PFSK-1 (cell line): ENCODE data around the gene LRPAP1.

ENCODE experiments used
- POLR2AphosphoS5 ChIP-seq: IDR thresholded peaks from 2 replicates; pipeline ENCODE4 v1.6.1; 2012; ENCODE audit warnings: low read depth, mild to moderate bottlenecking, control low read depth, low read length, moderate library complexity
- SIN3A ChIP-seq: IDR thresholded peaks from 2 replicates; pipeline ENCODE4 v1.6.1; 2012; ENCODE audit warnings: mild to moderate bottlenecking, low read length, moderate library complexity, borderline replicate concordance; ENCODE audit not compliant: insufficient read depth
- TF ChIP-seq, protein P1 (sequence below), 2 experiments: IDR thresholded peaks; 2 replicates each; pipeline versions ENCODE4 v1.6.1 to v1.8.0; 2011 to 2012; ENCODE audit warnings: low read depth in 2 of 2, low read length in 2 of 2, control low read depth in 1 of 2, inconsistent platforms in 1 of 2, mild to moderate bottlenecking in 1 of 2, moderate library complexity in 1 of 2; ENCODE audit not compliant: insufficient read depth in 1 of 2

DNA sequence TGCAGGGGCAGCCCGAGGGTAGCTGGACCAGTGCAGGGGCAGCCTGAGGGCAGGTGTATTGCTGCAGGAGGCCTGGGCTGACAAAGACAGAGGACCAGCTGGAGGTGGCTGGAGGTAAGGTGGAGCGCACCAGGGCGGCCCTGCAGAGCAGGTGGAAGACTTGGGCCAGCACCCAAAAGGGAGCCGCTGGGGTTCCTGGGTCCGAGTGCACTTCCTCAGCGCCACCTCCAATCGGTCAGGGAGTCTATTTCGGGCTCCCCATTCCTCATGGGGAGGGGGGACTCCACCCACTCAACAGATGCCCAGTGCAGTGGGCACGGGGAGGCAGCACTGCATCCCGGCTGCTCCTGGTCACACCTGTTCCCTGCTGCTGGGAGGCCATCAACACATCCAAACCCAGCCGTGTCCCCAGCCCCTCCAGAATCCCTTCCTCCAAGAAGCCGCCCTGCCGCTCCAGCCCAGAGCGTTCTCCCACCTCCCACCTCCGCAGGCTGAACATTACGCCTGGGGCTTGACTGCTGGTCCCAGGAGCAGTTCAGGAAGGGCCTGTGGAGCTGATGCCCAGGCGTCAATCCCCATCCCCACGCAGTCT lies 1.5 kb downstream of the LRPAP1 start:
- TF ChIP-seq SIN3A (no peak), POLR2AphosphoS5 (no peak)
- TF ChIP-seq, protein P1, sequence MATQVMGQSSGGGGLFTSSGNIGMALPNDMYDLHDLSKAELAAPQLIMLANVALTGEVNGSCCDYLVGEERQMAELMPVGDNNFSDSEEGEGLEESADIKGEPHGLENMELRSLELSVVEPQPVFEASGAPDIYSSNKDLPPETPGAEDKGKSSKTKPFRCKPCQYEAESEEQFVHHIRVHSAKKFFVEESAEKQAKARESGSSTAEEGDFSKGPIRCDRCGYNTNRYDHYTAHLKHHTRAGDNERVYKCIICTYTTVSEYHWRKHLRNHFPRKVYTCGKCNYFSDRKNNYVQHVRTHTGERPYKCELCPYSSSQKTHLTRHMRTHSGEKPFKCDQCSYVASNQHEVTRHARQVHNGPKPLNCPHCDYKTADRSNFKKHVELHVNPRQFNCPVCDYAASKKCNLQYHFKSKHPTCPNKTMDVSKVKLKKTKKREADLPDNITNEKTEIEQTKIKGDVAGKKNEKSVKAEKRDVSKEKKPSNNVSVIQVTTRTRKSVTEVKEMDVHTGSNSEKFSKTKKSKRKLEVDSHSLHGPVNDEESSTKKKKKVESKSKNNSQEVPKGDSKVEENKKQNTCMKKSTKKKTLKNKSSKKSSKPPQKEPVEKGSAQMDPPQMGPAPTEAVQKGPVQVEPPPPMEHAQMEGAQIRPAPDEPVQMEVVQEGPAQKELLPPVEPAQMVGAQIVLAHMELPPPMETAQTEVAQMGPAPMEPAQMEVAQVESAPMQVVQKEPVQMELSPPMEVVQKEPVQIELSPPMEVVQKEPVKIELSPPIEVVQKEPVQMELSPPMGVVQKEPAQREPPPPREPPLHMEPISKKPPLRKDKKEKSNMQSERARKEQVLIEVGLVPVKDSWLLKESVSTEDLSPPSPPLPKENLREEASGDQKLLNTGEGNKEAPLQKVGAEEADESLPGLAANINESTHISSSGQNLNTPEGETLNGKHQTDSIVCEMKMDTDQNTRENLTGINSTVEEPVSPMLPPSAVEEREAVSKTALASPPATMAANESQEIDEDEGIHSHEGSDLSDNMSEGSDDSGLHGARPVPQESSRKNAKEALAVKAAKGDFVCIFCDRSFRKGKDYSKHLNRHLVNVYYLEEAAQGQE (IDR thresholded peaks at IDR 0.05; ENCODE audit: insufficient read depth in 1 of 2, low read depth in 2 of 2, low read length in 2 of 2), result no peak
